CD4-positive, CD25-positive, alpha-beta regulatory T cell (primary cell): ENCODE data around the gene ALK. TPM values are rescaled to one million over a fixed set of nuclear protein-coding genes. Genes with fewer than 3 reads are reported as not detected.

Experiments
- ATAC-seq, 2 donors: fragments of 150-1000 bp; cut with Tn5 transposase; one replicate each; pipeline ENCODE4 v1.10.0; 2021; ENCODE audit warnings: low read depth in 2 of 2, moderate number of reproducible peaks in 2 of 2, moderate library complexity in 1 of 2
- DNase-seq, 3 donors: peaks; one replicate each; pipeline versions ENCODE4 v3.0.0 to v3.0.0-alpha.2; 2012 to 2022; ENCODE audit warnings: mixed read lengths in 1 of 3
- H3K27ac ChIP-seq: one replicate; pipeline ENCODE4 v1.7.0; 2013; ENCODE audit warnings: mild to moderate bottlenecking, low read length; ENCODE audit not compliant: insufficient read depth, poor library complexity, severe bottlenecking
- H3K27me3 ChIP-seq: one replicate; pipeline ENCODE4 v1.7.0; 2013; ENCODE audit warnings: low read length; ENCODE audit not compliant: control insufficient read depth, insufficient read depth
- H3K36me3 ChIP-seq: one replicate; pipeline ENCODE4 v1.7.0; 2013; ENCODE audit warnings: mild to moderate bottlenecking, low read length, moderate library complexity; ENCODE audit not compliant: control insufficient read depth, insufficient read depth
- H3K4me1 ChIP-seq: 2 replicates; pipeline ENCODE4 v1.7.0; 2013; ENCODE audit warnings: mild to moderate bottlenecking, low read length; ENCODE audit not compliant: insufficient read depth, control insufficient read depth, poor library complexity, severe bottlenecking
- H3K4me3 ChIP-seq: one replicate; pipeline ENCODE4 v1.7.0; 2013; ENCODE audit warnings: low read depth, mild to moderate bottlenecking, low read length, moderate library complexity
- H3K9me3 ChIP-seq, 2 experiments: 1 replicate in 1 of 2; 2 replicates in 1 of 2; pipeline ENCODE4 v1.7.0; 2013; ENCODE audit warnings: low read length in 2 of 2, mild to moderate bottlenecking in 1 of 2, moderate library complexity in 1 of 2; ENCODE audit not compliant: control insufficient read depth in 2 of 2
- H3K27ac Mint-ChIP-seq, 3 donors: one replicate each; pipeline ENCODE4 v1.8.0; 2020 to 2022; ENCODE audit warnings: mild to moderate bottlenecking in 3 of 3, mixed read lengths in 3 of 3, moderate library complexity in 2 of 3
- H3K27me3 Mint-ChIP-seq: one replicate; pipeline ENCODE4 v1.8.0; 2022; ENCODE audit warnings: mild to moderate bottlenecking, mixed read lengths
- H3K36me3 Mint-ChIP-seq: one replicate; pipeline ENCODE4 v1.8.0; 2020; ENCODE audit warnings: mixed read lengths
- H3K4me1 Mint-ChIP-seq, 4 donors: one replicate each; pipeline ENCODE4 v1.8.0; 2020 to 2022; ENCODE audit warnings: mixed read lengths in 4 of 4, mild to moderate bottlenecking in 1 of 4
- H3K4me3 Mint-ChIP-seq, 4 donors: one replicate each; pipeline ENCODE4 v1.8.0; 2020 to 2022; ENCODE audit warnings: mild to moderate bottlenecking in 4 of 4, mixed read lengths in 4 of 4, moderate library complexity in 3 of 4
- H3K9me3 Mint-ChIP-seq, 7 donors: one replicate each; pipeline ENCODE4 v1.8.0; 2020 to 2022; ENCODE audit warnings: mixed read lengths in 7 of 7, mild to moderate bottlenecking in 3 of 7, moderate library complexity in 2 of 7
- polyA plus RNA-seq, 4 donors: library from polyadenylated mRNA; unstranded; fragments of 300-500 nt; fragmentation: Illumina TruSeq; gene quantifications; one replicate each; pipeline ENCODE4 v1.2.3, GENCODE V29; 2021
- total RNA-seq: library from RNA; stranded (reverse); gene quantifications from one replicate; pipeline ENCODE4 v1.2.3, GENCODE V29; 2022

ALK gene
- total and polyA plus RNA-seq, 5 donors from 2014 or later, result not detected

DNA sequence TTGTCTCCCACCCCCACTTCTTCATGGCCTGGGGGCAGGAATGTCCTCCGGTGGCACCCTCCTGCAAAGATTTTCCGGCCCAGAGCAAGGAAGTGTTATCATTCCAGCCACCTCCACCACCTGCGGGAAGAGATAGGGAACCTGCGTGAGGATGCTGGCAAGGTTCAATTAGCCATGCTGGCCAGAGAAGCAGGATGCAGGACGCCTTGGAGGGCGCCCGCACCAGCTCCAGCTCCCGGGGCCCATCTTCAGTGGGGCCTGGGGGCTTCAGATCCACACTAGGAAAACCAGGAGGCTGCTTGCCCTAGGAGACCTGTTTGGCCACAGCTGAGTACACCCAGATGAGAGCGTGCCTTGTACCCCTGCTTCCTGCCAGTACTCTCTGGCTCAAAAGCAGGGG is 692.4 kb downstream of the ALK start:
- ATAC-seq (no peak), DNase-seq (no peak)
- Mint-ChIP-seq H3K4me3 (no peak overlapping the region), H3K4me1 (peaks cover 0 to 2% (median 0%) of the 10 kb centered on the region in 4 donors), H3K36me3 (no peaks in the 10 kb centered on the region), H3K27me3 (peaks cover 7% of the 10 kb centered on the region), H3K27ac (no peak overlapping the region), H3K9me3 (no peaks in the 10 kb centered on the region)
- Histone ChIP-seq H3K27me3 (no peaks in the 10 kb centered on the region), H3K4me1 (no peaks in the 10 kb centered on the region), H3K4me3 (no peak overlapping the region), H3K27ac (no peak overlapping the region), H3K9me3 (no peaks in the 10 kb centered on the region), H3K36me3 (no peaks in the 10 kb centered on the region)

DNA sequence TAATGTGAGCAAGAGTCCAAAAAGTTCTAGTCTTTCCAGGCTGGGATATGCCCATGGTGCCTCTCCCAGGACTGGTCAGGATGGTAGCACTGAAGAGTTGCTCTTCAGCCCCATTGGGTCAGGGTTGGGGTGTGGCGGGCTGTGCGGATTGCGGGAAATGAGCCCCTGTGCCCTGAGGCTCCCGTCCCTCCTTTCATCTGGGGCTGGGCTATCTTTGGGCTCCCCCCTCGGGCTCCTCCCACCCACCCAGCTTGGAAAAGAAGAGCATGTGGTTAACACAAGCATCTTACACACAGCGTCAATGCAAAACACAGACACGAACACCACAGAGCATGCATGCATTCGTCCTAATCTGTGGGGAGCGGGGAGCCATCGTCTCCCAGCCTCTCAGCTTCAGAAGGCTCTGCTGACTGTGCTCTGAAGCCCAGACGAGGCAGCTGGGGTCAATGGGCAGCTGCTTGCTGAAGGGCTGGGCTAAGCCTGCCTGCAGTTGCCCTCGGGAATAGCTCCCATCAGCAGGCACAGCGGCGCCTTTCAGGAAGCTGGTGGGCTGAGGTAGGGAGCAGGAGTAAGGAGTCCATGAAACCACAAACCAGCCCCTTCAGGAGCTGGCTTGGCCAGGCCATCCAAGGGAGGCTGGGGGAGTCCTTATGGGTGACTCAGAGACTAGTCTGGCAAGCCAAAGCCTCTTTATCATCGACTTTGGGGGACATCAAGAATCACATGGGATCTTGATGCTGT is 693.3 kb downstream of the ALK start:
- no peaks in the 10 kb centered on the region for H3K36me3 ChIP-seq
- Mint-ChIP-seq H3K9me3 (no peaks in the 10 kb centered on the region), H3K27me3 (peaks cover 7% of the 10 kb centered on the region), H3K27ac (no peak overlapping the region), H3K4me1 (peaks cover 0 to 2% (median 0%) of the 10 kb centered on the region in 4 donors), H3K4me3 (no peak overlapping the region), H3K36me3 (no peaks in the 10 kb centered on the region)
- DNase-seq (no peak), ATAC-seq (no peak)
- H3K9me3 ChIP-seq, result no peaks in the 10 kb centered on the region
- no peaks in the 10 kb centered on the region for H3K4me1 ChIP-seq
- no peak overlapping the region for H3K4me3 ChIP-seq
- H3K27ac ChIP-seq, result no peak overlapping the region
- H3K27me3 ChIP-seq, result no peaks in the 10 kb centered on the region

DNA sequence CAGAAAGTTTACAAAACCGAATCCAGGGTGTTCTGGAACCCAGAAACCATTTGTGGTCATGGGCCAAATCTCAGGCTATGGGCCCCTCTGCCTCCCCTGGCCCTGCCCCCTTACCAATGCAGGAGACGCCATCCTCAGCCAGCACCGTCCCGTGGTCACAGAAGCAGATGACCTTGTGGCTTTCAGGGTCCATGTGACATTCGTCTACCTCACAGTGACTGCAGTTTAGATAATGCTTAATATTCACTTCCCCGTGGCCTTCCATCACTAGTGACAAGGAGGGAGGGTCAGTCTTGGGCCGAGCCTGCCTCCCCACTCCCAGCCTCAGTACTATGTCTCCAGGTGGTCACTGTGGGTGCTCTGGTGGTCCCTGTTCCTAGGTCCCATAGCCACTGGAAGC is 694.6 kb downstream of the ALK start:
- Mint-ChIP-seq H3K4me1 (peaks cover 0 to 2% (median 0%) of the 10 kb centered on the region in 4 donors), H3K27me3 (peaks cover 7% of the 10 kb centered on the region), H3K4me3 (no peak overlapping the region), H3K36me3 (no peaks in the 10 kb centered on the region), H3K9me3 (no peaks in the 10 kb centered on the region), H3K27ac (no peak overlapping the region)
- Histone ChIP-seq H3K4me1 (no peaks in the 10 kb centered on the region), H3K9me3 (no peaks in the 10 kb centered on the region), H3K27ac (no peak overlapping the region), H3K4me3 (no peak overlapping the region), H3K27me3 (no peaks in the 10 kb centered on the region), H3K36me3 (no peaks in the 10 kb centered on the region)
- no peak for DNase-seq
- no peak for ATAC-seq

DNA sequence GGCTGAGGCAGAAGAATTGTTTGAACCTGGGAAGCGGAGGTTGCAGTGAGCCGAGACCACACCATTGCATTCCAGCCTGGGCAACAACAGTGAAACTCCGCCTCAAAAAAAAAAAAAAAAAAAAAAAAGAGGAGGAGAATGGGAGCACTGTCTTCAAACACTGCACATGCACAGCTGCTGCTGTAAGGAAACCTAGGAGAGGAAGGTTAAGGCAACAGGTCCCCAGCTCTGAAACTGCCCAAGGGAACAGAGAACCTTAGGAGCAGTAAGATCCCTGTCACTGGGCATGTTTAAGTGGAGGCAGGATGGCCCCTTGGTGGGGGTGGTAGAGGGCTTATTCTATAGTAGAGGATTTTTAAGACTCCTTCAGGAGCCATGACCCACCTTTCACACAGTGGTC is 695.0 kb downstream of the ALK start:
- Mint-ChIP-seq H3K4me1 (peaks cover 0 to 2% (median 0%) of the 10 kb centered on the region in 4 donors), H3K27me3 (peaks cover 7% of the 10 kb centered on the region), H3K36me3 (no peaks in the 10 kb centered on the region), H3K4me3 (no peak overlapping the region), H3K27ac (no peak overlapping the region), H3K9me3 (no peaks in the 10 kb centered on the region)
- no peaks in the 10 kb centered on the region for H3K4me1 ChIP-seq
- H3K27me3 ChIP-seq, result no peaks in the 10 kb centered on the region
- no peaks in the 10 kb centered on the region for H3K36me3 ChIP-seq
- no peaks in the 10 kb centered on the region for H3K9me3 ChIP-seq
- ATAC-seq (no peak), DNase-seq (no peak)
- no peak overlapping the region for H3K4me3 ChIP-seq
- H3K27ac ChIP-seq, result no peak overlapping the region

DNA sequence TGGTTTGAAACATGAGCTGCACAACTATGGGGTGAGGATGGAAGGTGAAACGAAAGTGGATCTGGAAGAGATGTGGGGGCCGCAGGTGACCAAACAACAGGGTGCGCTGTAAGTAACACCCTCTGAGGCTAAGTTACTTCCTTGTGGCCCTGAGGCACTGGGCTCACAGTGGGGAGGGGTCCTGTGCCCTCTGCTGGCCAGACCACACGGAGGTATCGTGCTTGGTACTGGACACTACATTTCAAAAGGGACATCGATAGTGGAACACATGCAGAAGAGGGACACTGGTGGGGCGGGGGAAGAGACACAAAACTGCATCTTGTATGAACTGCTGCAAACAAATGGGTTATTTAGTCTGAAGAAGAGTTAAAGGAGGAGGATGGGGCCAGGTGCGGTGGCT is 695.6 kb downstream of the ALK start:
- peaks cover 7% of the 10 kb centered on the region for H3K27me3 Mint-ChIP-seq
- no peaks in the 10 kb centered on the region for H3K36me3 Mint-ChIP-seq
- H3K4me3 Mint-ChIP-seq, result no peak overlapping the region
- no peak for ATAC-seq
- no peaks in the 10 kb centered on the region for H3K4me1 ChIP-seq
- H3K36me3 ChIP-seq, result no peaks in the 10 kb centered on the region
- no peaks in the 10 kb centered on the region for H3K9me3 Mint-ChIP-seq
- H3K27ac ChIP-seq, result no peak overlapping the region
- DNase-seq, result no peak
- H3K27ac Mint-ChIP-seq, result no peak overlapping the region
- peaks cover 0 to 2% (median 0%) of the 10 kb centered on the region in 4 donors for H3K4me1 Mint-ChIP-seq
- H3K4me3 ChIP-seq, result no peak overlapping the region
- no peaks in the 10 kb centered on the region for H3K27me3 ChIP-seq
- no peaks in the 10 kb centered on the region for H3K9me3 ChIP-seq

DNA sequence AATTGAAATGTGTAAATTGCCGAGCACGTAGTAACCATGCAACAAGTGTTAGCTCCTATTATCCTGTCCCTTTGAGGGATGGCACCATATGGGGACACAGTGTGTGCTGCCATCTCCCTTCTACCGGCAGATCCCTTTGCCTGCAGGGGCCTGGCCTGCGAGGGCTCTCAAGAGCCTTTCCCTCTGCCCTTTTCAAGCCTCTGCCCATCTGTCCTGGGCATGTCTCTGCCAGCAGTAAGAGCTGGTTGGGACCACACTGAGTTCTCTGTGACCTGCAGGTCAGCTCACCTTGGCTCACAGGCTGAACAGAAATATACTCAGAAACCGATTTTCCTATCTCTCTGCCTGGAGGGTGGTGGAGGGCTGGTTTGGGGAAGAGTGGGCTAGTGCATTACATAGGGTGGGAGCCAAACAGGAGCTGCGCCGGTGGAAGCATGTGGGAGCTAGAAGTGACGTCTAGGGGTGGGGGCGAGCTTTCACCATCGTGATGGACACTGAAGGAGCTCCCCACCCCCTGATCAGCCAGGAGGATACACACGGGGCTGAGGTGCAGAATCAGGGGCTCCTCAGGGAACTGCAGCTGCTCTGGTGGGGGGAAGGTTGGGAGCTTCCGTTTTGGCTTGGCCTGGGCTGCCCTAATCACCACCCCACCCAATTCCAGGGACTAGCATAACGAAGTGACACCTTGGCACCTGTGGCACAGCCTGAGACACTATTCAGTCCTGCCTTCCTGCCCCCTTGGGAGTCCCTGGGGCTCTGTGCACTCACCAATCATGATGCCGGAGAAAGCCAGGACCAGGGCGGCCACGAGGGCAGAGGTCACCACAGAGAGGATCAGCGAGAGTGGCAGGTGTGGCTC is 696.5 kb downstream of the ALK start:
- no peaks in the 10 kb centered on the region for H3K36me3 ChIP-seq
- H3K27me3 ChIP-seq, result no peaks in the 10 kb centered on the region
- H3K27me3 Mint-ChIP-seq, result peaks cover 7% of the 10 kb centered on the region
- H3K27ac ChIP-seq, result no peak overlapping the region
- ATAC-seq, result no peak
- H3K4me1 Mint-ChIP-seq, result peaks cover 0 to 2% (median 0%) of the 10 kb centered on the region in 4 donors
- H3K9me3 ChIP-seq, result no peaks in the 10 kb centered on the region
- no peak overlapping the region for H3K4me3 Mint-ChIP-seq
- H3K27ac Mint-ChIP-seq, result no peak overlapping the region
- H3K4me1 ChIP-seq, result no peaks in the 10 kb centered on the region
- no peak for DNase-seq
- no peaks in the 10 kb centered on the region for H3K36me3 Mint-ChIP-seq
- no peak overlapping the region for H3K4me3 ChIP-seq
- H3K9me3 Mint-ChIP-seq, result no peaks in the 10 kb centered on the region

DNA sequence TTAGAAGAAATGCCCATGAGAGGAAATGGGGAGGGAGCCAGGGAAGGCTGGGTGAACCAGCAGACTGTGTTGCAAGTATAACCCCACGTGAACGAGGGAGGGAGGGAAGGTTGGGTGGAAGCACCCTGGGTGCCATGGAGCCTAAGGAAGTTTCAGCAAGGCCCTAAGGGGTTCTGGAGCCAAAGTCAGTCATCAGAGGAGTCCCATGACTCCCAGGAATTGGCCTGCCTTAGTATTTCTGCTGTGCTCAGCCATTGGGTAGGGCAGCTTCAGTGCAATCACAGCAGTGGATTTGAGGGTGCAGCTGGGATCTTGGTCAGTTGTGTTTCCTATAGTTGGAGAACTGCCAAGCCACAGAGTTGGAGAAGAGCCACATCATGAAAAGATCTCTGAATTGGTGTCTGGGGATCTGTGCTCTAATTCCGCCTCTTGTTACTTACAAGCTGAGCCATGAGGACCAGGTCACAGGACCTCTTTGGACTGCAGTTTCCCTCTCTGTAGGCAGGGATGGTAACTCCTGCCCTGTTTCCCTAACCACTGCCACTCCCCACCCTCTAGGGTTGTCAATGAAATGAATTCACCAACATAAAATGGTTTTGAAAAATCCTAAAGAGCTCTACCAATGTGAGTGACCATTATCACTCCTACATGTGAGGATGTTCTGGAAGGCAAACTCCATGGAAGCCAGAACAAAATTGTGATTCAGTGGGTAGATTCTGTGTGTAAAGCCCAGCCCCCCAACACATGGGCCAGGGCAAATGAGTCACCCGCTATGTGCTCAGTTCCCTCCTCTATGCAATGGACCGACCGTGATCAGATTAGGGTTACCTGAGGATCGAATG is 697.3 kb downstream of the ALK start:
- no peak overlapping the region for H3K4me3 Mint-ChIP-seq
- H3K36me3 ChIP-seq, result no peaks in the 10 kb centered on the region
- H3K27me3 ChIP-seq, result no peaks in the 10 kb centered on the region
- DNase-seq (no peak), ATAC-seq (no peak)
- H3K27ac Mint-ChIP-seq, result no peak overlapping the region
- no peaks in the 10 kb centered on the region for H3K4me1 ChIP-seq
- peaks cover 7% of the 10 kb centered on the region for H3K27me3 Mint-ChIP-seq
- H3K9me3 Mint-ChIP-seq, result no peaks in the 10 kb centered on the region
- peaks cover 0 to 2% (median 0%) of the 10 kb centered on the region in 4 donors for H3K4me1 Mint-ChIP-seq
- no peaks in the 10 kb centered on the region for H3K9me3 ChIP-seq
- no peak overlapping the region for H3K4me3 ChIP-seq
- no peaks in the 10 kb centered on the region for H3K36me3 Mint-ChIP-seq
- no peak overlapping the region for H3K27ac ChIP-seq
